A204.1 (cell line): ENCODE data around the gene GSTM2.
"Not testable (repeated sequence)": the region's sequence is repeated elsewhere in the genome, so short reads cannot be mapped to it uniquely, and the experiment has no call there.

Experiments
- FAIRE-seq: peaks from 2 replicates; lab custom pipeline; 2012; peaks lifted over from hg19 to GRCh38; lab: Jason Lieb, UNC

The GSTM2 gene

DNA sequence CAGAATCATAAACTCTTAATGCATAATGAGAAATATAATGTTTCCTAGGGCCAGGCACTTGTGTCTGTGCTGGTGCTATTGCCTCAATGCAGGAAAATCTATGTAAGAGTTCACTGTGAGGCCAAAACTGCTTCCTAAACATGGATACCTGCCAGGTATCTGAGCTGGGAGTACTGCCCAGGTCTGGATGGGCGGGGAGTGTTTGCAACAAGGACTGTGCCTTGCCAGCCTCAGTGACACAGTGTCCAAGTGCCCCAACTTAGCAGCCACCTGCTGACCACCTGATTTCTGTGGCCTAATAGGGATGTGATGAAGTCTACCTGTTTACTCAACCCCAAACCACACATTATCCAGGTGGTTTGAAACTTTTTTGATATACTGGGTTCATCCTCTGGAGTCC lies 17.5 kb downstream of the GSTM2 start:
- not testable (repeated sequence) for FAIRE-seq

GRCh38 chr1:109685890-109686289 lies 18.0 kb downstream of the GSTM2 start:
- not testable (repeated sequence) for FAIRE-seq

DNA sequence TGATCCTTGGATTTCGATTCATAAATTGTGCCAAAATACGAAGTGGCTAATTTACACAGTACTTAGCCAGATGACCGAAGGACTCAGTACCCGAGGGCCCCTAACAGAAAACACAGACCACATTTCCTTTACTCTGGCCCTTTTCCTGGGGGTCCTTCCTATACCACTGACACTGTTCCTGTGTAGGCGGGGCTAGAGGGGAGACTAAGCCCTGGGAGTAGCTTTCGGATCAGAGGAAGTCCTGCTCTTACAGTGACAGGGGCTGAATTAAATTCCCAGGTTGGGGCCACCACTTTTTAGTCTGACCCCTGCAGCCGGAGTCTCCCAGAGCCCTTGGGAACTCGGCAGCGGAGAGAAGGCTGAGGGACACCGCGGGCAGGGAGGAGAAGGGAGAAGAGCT lies 19.3 kb downstream of the GSTM2 start:
- not testable (repeated sequence) for FAIRE-seq

DNA sequence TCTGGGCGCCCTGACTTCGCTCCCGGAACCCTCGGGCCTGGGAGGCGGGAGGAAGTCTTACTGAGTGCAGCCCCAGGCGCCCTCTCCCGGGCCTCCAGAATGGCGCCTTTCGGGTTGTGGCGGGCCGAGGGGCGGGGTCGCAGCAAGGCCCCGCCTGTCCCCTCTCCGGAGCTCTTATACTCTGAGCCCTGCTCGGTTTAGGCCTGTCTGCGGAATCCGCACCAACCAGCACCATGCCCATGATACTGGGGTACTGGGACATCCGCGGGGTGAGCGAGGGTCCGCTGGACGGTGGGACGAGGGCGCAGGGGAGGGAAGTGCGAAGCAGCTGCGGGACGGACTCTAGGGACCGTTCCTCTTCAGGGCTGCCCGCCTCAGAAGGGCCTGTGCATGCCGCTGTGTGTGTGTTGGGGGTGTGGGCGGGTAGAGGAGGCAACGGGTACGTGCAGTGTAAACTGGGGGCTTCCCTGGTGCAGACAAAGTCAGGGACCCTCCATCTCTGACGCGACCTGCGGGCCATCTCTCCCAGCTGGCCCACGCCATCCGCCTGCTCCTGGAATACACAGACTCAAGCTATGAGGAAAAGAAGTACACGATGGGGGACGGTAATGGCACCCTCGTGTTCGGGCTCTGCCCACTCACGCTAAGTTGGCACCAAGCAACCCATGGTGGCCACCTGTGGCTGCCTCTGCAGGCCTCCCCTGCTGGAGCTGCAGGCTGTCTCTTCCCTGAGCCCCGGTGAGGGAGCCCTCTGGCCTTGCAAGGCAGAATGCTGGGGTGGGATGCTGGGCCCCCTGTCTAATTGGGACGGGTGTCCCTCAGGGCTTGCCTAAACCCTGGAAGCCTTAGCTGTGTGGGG lies 20.0 kb downstream of the GSTM2 start, which contains the start of gene GSTM1:
GSTM1 (plus strand) TSS at position 177 of the 859 bp plus-strand sequence; CDS start at position 234, 57 bp downstream.
- no peak for FAIRE-seq

GRCh38 chr1:109689844-109690405 lies 22.1 kb downstream of the GSTM2 start:
- no peak for FAIRE-seq

GRCh38 chr1:109691759-109692158 lies 23.9 kb downstream of the GSTM2 start:
- FAIRE-seq, result no peak

DNA sequence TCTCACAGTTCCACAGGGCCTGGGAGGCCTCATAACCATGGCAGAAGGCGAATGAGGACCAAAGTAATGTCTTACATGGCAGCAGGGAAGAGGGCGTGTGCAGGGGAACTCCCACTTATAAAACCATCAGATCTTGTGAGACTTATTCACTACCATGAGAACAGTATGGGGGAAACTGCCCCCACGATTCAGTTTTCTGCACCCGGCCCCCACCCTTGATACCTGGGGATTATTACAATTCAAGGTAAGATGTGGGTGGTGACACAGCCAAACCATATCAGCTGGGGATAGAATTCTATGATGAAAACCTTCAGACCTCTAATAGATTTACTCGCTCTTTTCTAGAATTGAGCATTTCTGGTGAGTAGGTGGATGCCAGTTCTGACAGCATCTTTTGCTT lies 26.5 kb downstream of the GSTM2 start:
- FAIRE-seq, result not testable (repeated sequence)

DNA sequence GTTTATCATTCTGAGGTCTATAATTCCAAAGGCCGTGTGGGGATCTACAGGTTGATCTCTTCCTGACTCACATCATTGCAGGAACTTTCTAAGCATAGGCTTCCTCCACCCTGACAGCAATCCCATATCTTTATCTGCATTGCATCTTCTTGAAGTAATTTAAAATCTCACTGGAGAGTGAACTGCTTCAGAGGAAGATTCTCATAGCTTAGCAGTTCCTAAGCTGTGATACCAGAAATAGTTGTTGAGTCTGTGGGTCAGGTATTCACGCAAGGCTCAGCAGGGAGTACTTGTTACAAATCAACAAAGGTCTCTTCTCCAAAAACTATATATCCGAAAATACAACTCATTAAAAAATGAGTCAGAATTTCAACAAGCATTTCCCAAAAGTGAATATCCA lies 27.3 kb downstream of the GSTM2 start:
- not testable (repeated sequence) for FAIRE-seq

DNA sequence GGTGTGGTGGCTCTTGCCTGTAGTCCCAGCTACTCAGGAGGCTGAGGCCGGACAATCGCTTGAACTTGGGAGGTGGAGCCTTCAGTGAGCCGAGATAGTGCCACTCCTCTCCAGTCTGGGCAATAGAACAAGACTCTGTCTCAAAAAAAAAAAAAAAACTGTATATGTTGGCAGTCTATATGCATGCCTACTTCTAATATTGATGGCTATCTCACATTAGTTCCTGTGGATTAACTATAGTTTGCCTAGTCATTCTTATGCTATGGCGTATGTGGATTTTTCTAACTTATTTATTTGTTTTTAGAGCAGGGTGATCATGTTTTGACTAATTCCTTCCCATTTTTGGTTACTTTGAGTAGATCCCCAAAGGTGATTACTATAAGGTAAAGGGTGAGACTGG lies 29.2 kb downstream of the GSTM2 start:
- no peak for FAIRE-seq

- FAIRE-seq, result not testable (repeated sequence)
These were observed 30.0 kb downstream of the GSTM2 start for GRCh38 chr1:109697861-109698260.

GRCh38 chr1:109702940-109703339 lies 35.1 kb downstream of the GSTM2 start:
- FAIRE-seq, result not testable (repeated sequence)

DNA sequence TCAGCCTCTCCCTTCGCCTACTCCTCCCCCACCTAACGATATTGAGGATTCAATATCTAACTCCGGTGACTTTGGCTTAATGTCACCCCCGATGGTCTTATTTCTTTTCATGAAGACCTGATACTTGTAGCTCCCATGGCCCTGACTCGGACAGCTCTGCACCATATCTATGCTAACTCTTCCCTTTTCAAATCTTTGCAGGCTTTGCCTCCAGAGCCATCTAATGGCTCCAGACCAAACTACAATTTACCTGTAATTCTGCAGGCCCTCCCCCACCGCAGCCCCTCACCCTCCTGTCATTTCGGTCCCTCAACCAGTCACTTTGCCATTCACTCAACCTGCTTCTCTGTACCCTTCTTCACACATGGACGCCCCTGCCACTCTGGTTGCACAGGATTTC lies 36.3 kb downstream of the GSTM2 start:
- FAIRE-seq, result no peak

DNA sequence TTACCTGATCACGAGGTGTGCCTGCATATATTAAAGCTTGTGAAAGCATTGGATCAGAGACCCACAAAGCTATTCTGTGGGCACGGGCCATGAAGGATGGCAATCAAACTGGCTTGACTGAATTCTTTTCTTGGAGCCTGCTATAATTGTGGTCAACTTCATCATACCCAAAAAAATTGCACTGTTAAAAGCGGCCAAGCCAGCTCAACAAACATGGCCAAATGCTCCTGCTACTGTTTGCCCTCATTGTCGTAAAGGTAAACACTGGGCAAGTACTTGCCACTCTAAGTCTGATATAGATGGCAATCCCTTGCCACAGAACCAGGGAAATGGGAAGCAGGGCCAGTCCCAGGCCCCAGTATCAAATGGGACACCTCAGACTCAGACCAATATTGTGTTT lies 37.6 kb downstream of the GSTM2 start:
- no peak for FAIRE-seq

DNA sequence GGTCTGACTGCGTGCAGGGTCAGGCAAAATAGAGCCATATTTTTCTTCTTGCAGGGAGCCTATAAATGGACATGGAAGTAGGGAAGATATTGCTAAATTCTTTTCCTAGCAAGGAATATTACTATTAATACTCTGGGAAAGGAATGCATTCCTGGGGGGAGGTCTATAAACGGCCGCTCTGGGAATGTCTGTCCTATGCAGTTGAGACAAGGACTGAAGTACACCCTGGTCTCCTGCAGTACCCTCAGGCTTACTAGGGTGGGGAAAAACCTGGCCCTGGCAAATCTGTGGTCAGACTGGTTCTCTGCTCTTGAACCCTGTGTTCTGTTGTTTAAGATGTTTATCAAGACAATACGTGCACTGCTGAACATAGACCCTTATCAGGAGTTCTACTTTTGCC lies 41.1 kb downstream of the GSTM2 start:
- FAIRE-seq, result not testable (repeated sequence)

DNA sequence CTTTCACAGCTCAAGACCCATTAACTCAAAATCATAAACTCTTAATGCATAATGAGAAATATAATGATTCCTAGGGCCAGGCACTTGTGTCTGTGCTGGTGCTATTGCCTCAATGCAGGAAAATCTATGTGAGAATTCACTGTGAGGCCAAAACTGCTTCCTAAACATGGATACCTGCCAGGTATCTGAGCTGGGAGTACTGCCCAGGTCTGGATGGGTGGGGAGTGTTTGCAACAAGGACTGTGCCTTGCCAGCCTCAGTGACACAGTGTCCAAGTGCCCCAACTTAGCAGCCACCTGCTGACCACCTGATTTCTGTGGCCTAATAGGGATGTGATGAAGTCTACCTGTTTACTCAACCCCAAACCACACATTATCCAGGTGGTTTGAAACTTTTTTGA lies 42.0 kb downstream of the GSTM2 start:
- FAIRE-seq, result not testable (repeated sequence)

DNA sequence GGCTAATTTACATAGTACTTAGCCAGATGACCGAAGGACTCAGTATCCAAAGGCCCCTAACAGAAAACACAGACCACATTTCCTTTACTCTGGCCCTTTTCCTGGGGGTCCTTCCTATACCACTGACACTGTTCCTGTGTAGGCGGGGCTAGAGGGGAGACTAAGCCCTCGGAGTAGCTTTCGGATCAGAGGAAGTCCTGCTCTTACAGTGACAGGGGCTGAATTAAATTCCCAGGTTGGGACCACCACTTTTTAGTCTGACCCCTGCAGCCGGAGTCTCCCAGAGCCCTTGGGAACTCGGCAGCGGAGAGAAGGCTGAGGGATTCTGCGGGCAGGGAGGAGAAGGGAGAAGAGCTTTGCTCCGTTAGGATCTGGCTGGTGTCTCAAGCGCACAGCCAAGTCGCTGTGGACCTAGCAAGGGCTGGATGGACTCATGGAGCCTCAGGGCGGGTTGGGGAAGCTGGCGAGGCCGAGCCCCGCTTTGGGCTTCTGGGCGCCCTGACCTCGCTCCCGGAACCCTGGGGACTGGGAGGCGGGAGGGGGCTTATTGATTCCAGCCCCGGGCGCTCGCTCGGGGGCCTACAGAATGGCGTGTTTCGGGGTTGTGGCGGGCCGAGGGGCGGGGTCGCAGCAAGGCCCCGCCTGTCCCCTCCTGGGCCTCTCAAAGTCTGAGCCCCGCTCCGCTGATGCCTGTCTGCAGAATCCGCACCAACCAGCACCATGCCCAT lies 43.9 kb downstream of the GSTM2 start, which contains the start of gene GSTM5:
GSTM5 (plus strand) TSS at position 659 of the 728 bp plus-strand sequence; CDS start at position 721, 62 bp downstream.
- FAIRE-seq, result not testable (repeated sequence)

DNA sequence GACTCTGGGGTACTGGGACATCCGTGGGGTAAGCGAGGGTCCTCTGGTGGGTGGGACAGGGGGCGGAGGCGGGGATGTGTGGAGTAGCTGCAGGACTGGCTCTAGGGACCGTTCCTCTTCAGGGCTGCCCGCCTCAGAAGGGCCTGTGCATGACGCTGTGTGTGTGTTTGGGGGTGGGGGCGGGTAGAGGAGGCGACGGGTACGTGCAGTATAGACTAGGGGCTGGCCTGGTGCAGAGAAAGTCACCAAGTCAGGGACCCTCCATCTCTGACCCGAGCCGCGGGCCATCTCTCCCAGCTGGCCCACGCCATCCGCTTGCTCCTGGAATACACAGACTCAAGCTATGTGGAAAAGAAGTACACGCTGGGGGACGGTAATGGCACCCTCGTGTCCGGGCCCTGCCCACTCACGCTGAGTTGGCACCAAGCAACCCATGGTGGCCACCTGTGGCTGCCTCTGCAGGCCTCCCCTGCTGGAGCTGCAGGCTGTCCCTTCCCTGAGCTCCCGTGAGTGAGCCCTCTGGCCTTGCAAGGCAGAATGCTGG lies 44.5 kb downstream of the GSTM2 start:
- no peak for FAIRE-seq

GRCh38 chr1:109713636-109714035 lies 45.8 kb downstream of the GSTM2 start:
- FAIRE-seq, result no peak

DNA sequence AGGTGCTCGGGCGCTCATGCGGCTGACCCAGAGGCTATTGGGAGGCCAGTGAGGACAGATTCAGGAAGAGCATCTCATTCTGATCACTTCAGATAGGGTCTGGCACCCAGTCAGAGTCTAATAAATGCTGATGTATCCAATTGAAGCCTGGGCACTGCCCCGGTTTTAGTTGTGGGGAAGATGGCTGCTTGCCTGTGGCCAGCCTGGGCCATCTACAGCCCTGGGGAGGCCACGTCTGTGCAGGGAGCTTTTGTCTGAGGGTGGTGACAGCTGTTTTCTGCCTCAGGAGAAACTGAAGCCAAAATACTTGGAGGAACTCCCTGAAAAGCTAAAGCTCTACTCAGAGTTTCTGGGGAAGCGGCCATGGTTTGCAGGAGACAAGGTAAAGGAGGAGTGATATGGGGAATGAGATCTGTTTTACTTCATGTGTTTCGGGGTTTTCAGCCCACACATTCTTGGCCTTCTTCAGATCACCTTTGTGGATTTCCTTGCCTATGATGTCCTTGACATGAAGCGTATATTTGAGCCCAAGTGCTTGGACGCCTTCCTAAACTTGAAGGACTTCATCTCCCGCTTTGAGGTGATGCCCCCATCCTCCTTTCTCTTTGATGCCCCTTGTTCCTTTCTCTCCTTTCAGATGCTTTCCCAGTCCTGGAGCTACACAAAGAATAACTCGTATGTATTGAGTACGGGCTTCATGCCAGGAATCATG lies 47.0 kb downstream of the GSTM2 start:
- FAIRE-seq, result no peak

DNA sequence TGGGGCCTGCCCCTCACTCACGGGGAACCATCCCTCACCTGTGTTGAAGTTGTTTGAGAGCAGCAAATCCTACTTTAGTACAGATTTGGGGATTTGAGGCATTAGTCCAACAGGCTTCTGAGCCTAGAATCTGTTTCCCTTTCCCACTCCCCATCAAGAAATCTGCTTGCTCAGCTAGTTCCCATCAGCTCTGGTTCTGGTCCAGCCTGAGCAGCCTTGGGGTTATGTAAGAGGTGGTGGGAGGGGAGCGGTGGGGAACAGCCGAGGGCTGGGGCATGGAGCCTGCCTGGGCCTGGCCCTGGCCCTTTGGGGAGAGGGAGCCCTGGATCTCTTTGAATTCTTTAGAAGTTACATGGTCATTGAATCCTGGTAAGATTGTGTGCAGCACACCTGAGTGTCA lies 48.3 kb downstream of the GSTM2 start:
- no peak for FAIRE-seq

DNA sequence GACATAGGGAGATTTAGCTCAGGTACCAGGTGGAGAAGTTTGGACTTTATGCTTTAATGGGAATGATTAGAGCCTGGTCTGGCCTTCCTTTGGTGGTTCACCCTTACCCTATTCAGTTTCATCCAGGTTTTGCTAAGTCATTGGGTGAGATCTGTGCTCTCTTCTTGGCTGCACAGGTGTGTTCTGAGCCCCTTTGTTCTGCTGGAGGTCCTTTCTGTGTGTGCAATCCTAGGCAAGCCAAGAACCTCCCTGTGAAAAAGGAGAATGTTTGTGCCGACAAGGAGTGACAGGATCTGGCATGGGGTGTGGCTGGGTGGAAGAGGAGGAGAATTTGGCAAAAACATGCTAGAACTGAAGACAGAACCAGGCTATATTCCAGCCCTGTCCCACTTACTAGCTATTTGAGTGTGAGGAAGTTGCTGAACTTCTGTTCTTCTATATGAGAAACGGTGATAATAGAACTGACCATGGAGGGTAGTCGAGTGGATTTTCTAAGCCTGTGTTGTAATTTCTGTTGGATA lies 48.8 kb downstream of the GSTM2 start:
- FAIRE-seq, result no peak

DNA sequence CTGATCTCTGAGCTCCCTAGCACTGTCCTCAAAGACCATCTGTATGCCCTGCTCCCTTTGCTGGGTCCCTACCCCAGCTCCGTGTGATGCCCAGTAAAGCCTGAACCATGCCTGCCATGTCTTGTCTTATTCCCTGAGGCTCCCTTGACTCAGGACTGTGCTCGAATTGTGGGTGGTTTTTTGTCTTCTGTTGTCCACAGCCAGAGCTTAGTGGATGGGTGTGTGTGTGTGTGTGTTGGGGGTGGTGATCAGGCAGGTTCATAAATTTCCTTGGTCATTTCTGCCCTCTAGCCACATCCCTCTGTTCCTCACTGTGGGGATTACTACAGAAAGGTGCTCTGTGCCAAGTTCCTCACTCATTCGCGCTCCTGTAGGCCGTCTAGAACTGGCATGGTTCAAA lies 49.9 kb downstream of the GSTM2 start:
- FAIRE-seq, result no peak
